GM21825 (cell line): ENCODE results near the gene COL11A2.

ENCODE experiments used
- ATAC-seq: cut with Tn5 transposase; IDR thresholded peaks from one replicate; pipeline ENCODE4 v1.9.1; 2021; ENCODE audit warnings: mild to moderate bottlenecking, moderate library complexity; ENCODE audit not compliant: unreplicated experiment

The COL11A2 gene

GRCh38 chr6:33206864-33207551 lies 14.7 kb upstream of the COL11A2 start:
- ATAC-seq: no peak

DNA sequence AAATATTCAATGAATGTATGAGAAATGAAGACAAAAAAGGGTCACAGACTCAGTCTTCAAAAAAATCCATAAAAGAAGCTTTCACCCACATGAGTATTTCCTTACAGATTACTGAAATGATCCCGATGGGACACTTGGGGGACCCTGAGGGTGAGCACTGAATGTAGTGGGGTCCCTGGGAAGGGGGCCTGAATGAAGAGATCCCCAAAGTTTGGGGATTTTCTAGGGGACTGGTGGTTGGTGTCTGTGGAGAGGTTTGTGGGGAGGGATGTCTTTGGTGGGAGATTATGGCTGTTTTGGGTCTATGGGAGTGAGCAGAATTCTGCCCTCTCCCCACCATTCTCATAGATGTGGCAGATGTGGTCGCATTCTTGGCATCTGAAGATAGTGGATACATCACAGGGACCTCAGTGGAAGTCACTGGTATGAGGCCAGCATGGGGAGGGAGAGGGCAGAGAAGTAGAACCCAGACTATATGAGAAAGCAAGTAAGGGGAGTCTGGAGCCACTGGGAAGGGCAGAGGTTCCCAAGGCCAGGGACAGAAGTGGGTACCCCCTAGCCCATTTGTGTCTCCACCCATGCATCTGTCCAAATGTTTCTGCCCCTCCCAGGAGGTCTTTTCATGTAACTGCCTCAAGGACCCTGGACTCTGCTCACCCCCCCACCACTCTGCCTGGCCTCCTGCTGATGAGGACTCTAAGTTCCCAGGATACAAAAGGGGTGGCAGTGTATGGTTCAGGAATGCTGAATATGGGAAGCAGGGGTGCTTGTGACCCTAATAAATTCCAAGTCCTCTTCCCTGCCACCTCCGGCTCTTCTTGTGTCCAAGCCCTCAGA lies 14.0 kb upstream of the COL11A2 start:
- ATAC-seq: no peak

GRCh38 chr6:33205191-33206026 lies 13.1 kb upstream of the COL11A2 start:
- no peak for ATAC-seq

DNA sequence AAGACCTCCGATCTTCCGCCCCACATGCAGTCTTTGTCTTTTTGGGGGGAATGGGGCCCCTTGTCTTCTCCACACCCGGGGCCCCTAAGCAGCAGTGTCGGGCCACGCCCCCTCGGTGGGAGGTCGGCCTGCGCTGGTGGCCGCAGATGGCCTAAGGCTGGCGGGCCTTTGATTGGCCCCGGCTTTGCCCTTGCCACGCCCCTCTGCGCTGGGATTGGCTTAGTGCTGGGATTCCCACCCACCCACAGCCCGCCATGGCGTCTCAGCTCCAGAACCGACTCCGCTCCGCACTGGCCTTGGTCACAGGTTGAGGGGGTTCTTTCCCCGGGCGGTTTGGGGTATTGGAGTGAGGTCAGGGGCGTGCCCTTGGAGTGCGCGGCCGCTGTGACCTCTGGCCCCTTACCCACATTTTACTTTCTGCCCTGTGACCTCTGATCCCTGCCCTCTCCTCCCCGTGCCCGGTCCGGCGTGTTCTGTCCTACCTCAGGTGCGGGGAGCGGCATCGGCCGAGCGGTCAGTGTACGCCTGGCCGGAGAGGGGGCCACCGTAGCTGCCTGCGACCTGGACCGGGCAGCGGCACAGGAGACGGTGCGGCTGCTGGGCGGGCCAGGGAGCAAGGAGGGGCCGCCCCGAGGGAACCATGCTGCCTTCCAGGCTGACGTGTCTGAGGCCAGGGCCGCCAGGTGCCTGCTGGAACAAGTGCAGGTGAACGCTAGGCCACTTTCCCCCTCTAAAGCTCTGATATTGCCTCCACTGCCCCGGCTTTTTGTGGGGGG lies 12.3 kb upstream of the COL11A2 start, which contains the start of gene HSD17B8:
HSD17B8 (plus strand) TSS at position 241 of the 776 bp plus-strand sequence; CDS start at position 255, 14 bp downstream.
- ATAC-seq: peak; percentile 36

GRCh38 chr6:33204165-33204414 lies 11.8 kb upstream of the COL11A2 start:
- ATAC-seq: no peak

- no peak for ATAC-seq
These were observed 11.3 kb upstream of the COL11A2 start for GRCh38 chr6:33203443-33204164.

DNA sequence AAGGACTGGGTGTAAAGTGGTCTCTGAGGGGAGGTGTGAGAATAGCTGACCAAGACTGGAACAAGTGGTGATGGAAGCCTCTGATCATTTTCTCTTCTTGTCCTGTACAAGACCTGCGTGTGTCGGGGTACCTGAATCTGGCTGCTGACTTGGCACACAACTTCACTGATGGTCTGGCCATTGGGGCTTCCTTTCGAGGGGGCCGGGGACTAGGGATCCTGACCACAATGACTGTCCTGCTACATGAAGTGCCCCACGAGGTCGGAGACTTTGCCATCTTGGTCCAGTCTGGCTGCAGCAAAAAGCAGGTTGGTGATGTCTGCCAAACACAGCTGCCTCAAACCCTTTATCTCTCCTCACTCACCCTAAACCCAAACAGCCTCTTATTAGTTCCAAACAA lies 10.5 kb upstream of the COL11A2 start:
- ATAC-seq: no peak

- ATAC-seq: no peak
These were observed 9.7 kb upstream of the COL11A2 start for GRCh38 chr6:33201935-33202334.

DNA sequence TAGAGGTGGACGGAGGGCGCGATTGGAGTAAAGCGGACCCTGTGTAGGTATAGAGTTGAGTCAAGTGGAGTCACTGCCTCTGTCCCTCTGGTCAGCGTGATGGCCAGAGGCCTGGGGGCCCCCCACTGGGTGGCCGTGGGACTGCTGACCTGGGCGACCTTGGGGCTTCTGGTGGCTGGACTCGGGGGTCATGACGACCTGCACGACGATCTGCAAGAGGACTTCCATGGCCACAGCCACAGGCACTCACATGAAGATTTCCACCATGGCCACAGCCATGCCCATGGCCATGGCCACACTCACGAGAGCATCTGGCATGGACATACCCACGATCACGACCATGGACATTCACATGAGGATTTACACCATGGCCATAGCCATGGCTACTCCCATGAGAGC lies 8.9 kb upstream of the COL11A2 start:
- no peak for ATAC-seq

DNA sequence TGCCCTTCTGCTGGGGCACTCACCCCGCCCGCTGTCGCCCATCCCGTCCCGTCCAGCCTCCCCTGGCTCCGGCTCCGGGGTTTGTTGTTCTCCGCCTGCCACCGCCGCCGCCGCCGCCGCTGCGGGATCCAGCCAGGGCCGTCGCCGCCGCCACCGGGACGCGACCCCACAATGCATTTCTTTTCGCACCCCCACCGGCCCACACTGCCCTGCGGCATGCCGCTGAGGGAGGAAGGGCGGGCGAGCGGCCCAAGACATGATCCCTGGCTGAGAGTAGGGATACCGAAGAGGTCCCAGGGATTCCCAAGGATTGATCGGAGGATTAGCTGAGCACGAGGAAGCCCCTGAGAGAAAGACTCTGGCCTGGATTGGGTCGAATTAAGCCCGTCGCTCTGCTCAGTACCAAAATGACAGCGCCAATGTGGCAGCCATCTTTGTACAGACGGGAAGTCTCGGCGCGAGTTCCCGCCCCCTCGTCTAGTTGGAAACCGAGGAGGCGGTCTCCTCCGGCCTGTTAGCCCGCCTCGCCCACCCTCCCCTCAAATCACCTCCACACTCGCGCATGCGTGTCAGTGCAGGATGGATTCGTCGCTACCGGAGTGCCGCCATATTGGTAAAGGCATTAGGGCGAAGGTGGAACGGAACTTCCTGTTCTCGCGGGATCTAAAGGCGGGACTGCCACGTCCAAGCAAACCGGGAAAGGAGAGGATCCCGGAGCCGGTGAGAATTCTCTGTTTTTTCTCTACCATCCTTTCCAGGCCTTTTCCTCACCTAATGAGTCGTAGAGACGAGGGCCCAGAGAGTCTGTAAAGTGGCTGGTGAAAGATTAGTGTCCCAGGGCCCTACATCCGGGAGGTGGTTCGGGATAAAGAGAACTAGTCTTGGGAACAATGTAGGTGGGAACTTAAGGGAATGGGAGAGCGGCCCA lies 8.2 kb upstream of the COL11A2 start, which contains the start of the genes RXRB and SLC39A7:
RXRB (minus strand) TSS at position 447 of the 928 bp plus-strand sequence; CDS start at position 258, 189 bp downstream.
SLC39A7 (plus strand) TSS at position 649 of the 928 bp plus-strand sequence. CDS start 379 bp downstream, outside the sequence.
- peak; percentile 56 for ATAC-seq

- ATAC-seq: peak; percentile 21
These were observed 7.5 kb upstream of the COL11A2 start for GRCh38 chr6:33199687-33200218.

DNA sequence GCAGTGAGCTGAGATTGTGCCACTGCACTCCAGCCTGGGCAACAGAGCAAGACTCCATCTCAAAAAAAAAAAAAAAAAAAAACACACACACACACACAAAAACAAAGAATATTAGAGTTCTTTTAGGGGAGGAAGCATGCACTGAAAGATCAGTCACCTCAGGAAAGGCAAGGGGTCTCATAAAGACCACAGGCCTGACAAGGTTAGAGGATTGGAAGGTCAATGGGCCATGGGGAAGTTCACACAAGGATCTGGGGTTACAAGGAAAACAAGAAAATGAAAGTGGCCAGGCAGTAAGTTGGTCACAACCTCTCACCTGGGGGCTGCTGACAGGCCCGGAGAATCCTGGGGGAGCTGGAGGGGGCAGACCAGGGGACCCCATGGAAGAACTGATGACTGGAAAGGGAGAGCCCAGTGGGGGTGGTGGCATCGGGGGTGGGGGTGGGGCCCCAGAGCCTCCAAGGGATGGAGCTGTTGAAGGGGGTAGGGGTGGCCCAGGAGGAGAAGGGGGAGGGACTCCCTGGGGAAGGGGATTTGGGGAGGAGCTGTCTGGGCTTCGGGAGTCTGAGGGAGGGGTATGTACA lies 6.7 kb upstream of the COL11A2 start:
- no peak for ATAC-seq

DNA sequence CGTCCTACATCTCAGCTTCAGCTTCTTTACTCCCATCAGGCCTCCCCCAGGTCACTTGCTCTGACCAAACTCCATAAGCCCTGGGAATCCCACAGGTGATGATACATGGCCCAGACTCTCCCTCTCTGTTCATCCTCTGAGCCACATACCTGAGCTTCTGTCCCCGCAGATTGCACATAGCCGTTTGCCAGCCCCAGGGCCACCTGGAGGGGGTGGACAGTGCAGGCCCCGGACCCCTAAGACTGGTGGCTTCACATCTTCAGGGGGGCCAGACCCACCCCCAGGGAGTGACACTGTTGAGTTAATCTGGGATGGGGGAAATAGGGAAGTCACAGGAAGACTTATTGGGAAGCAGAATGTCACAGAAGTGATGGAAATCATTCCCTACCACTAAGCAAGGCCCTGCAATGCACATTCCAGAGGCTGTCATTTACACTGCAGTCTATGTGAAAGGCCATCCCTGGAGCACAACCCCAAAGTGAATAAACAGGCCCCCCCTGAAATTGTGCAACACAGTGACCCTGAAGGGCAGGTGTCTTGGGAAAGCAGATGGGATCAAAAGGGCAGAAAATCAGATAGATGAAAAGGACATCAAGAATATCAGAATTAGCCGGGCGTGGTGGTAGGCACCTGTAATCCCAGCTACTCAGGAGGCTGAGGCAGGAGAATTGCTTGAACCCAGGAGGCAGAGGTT lies 6.0 kb upstream of the COL11A2 start:
- no peak for ATAC-seq

- no peak for ATAC-seq
These were observed 5.3 kb upstream of the COL11A2 start for GRCh38 chr6:33197431-33198048.

GRCh38 chr6:33195304-33196165 lies 3.3 kb upstream of the COL11A2 start:
- ATAC-seq: no peak

DNA sequence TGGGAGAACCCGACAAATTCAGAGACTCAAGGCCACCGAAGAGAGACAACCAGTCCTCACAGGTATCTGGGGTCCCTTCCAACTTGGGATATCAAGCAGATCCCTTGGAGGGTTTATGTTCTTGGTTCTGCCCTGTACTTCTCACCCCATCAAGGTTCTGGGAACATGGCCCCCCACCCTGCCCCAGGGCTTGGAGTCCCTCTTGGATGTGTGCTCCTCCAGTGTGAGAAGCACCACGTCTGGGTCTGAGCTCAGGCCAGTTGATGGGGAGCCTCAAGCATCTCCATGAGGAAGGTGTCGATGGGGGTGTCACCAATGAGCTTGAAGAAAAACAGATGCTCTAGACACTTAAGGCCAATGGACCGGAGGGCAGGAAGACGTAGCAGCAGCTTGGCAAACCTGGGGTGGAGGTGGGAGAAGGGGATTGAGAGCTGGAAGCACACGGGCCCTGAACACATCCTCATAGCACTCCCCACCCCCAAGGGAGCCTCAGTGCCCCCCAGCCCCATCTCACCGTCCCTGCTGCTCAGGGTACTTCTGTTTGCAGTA lies 2.2 kb upstream of the COL11A2 start:
- ATAC-seq: no peak
